Smooth muscle cell (in vitro differentiated cells): ENCODE measurements around the gene GALNT17. TPM values are rescaled to one million over a fixed set of nuclear protein-coding genes. Genes with fewer than 3 reads are reported as not detected.

Experiments
- DNase-seq: peaks from one replicate; lab custom pipeline; 2025; ENCODE audit not compliant: unreplicated experiment; lab: John Stamatoyannopoulos, UW
- H2AFZ ChIP-seq: fragments of 200-600 bp; sonication (generic); 2 replicates; pipeline ENCODE4 v1.6.0; 2016; ENCODE audit warnings: antibody characterized with exemption, low read depth, mild to moderate bottlenecking
- H3F3A ChIP-seq: fragments of 200-600 bp; sonication (generic); 2 replicates; pipeline ENCODE4 v1.6.0; 2017; ENCODE audit warnings: antibody characterized with exemption, low read depth
- H3K27ac ChIP-seq: fragments of 200-600 bp; sonication (generic); 2 replicates; pipeline ENCODE4 v1.5.1; 2016; ENCODE audit warnings: low read depth, mild to moderate bottlenecking
- H3K27me3 ChIP-seq: fragments of 200-600 bp; sonication (generic); 2 replicates; pipeline ENCODE4 v1.6.1; 2016; ENCODE audit warnings: low read depth, mild to moderate bottlenecking
- H3K36me3 ChIP-seq: fragments of 200-600 bp; sonication (generic); 2 replicates; pipeline ENCODE4 v1.5.1; 2016; ENCODE audit warnings: low read depth
- H3K4me1 ChIP-seq: fragments of 200-600 bp; sonication (generic); 2 replicates; pipeline ENCODE4 v1.5.1; 2016; ENCODE audit warnings: low read depth
- H3K4me2 ChIP-seq: fragments of 200-600 bp; sonication (generic); 2 replicates; pipeline ENCODE4 v1.6.0; 2016; ENCODE audit warnings: mild to moderate bottlenecking
- H3K4me3 ChIP-seq: fragments of 200-600 bp; sonication (generic); 2 replicates; pipeline ENCODE4 v1.5.1; 2016; ENCODE audit warnings: mild to moderate bottlenecking
- H3K79me2 ChIP-seq: fragments of 200-600 bp; sonication (generic); 2 replicates; pipeline ENCODE4 v1.6.0; 2016; ENCODE audit warnings: low read depth, mild to moderate bottlenecking
- H3K9ac ChIP-seq: fragments of 200-600 bp; sonication (generic); 2 replicates; pipeline ENCODE4 v1.6.0; 2016; ENCODE audit warnings: low read depth
- H3K9me3 ChIP-seq: fragments of 200-600 bp; sonication (generic); replicated peaks from 2 replicates; pipeline ENCODE4 v1.5.1; 2016; ENCODE audit warnings: low read depth
- H4K20me1 ChIP-seq: fragments of 200-600 bp; sonication (generic); 2 replicates; pipeline ENCODE4 v1.6.0; 2016; ENCODE audit warnings: low read depth
- CTCF ChIP-seq: fragments of 200-600 bp; sonication (generic); IDR thresholded peaks from 2 replicates; pipeline ENCODE4 v1.5.1; 2017; ENCODE audit warnings: borderline replicate concordance, mild to moderate bottlenecking, antibody characterized with exemption; ENCODE audit not compliant: insufficient read depth, poor library complexity, severe bottlenecking
- WGBS: methylation state at CpG from one replicate; pipeline ENCODE4 v1.1.7; 2016; ENCODE audit warnings: low lambda C conversion rate; 5-methylcytosine and 5-hydroxymethylcytosine counted together
- polyA plus RNA-seq: library from polyadenylated mRNA; unstranded; fragments of >200 nt; fragmentation: Nextera tagmentation; extraction: Ambion mirVana; gene quantifications from 2 replicates; pipeline ENCODE4 v1.2.1, GENCODE V29; 2016
- total RNA-seq: library from RNA; depleted of rRNA; stranded (reverse); fragments of >200 nt; gene quantifications from 2 replicates; pipeline ENCODE4 v1.2.3, GENCODE V29; 2014

The GALNT17 gene
- total and polyA plus RNA-seq, 2 experiments from 2014 or later: 0.38 to 0.45 TPM

- H3K36me3 ChIP-seq: no peaks in the 10 kb centered on the region
- no peaks in the 10 kb centered on the region for H4K20me1 ChIP-seq
- H3K4me1 ChIP-seq: peaks cover 16% of the 10 kb centered on the region
- DNase-seq: no peak
- H3K27ac ChIP-seq: no peak overlapping the region
- no peaks in the 10 kb centered on the region for H3K9me3 ChIP-seq
- TF ChIP-seq CTCF: no peak
- no peaks in the 10 kb centered on the region for H3K79me2 ChIP-seq
- H3F3A ChIP-seq: no peaks in the 10 kb centered on the region
- WGBS: 74% methylated on average over 9 of the region's 9 CpGs
- no peak overlapping the region for H3K9ac ChIP-seq
- no peak overlapping the region for H3K4me2 ChIP-seq
- H2AFZ ChIP-seq: no peak overlapping the region
- no peak overlapping the region for H3K4me3 ChIP-seq
- no peaks in the 10 kb centered on the region for H3K27me3 ChIP-seq
Observed at GRCh38 chr7:71345117-71345884, 213.4 kb downstream of the GALNT17 start.

DNA sequence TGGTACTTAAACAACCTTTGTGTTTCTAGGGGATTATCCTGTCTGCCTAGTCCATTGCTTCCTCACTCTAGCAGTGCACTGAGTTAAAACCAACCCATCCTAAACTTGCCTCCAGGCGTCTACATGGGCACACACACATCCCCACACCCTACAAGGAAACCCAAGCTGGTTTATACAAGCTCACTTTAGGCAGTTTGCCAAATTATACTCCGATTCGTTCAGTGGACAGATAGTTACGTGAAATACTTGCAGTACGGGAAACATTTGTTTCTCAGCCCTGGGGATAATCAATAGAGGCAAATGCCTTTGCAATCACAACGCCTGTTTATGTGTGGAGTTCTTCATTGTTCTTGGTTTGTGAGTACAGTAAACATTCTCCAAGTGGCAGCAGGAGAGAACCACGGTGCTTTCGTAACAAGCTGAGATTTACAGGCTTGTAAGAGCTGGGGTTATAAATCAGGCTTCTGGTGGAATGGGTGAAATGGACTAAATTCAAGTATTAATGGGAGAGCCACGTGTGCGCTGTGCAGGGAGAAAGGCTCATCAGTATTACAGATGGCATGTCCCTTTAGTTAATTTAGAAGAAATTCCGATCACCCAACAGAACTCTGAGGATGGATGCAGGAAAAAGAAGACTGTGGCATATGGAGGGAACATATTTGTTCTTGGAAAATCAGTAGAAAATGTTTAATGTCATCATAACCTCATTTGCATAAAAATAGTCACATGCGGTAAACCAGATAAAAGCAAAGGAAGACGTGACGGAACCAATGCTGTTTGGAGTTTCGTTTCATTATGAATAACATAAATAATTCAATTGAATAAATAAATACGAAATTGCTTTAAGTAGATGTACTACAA lies 217.1 kb downstream of the GALNT17 start:
- Histone ChIP-seq H3K4me2 (peak overlapping the region; percentile 77), H3K27ac (no peak overlapping the region), H3K9me3 (no peaks in the 10 kb centered on the region), H2AFZ (peak overlapping the region; percentile 21), H3K79me2 (no peaks in the 10 kb centered on the region), H3K4me3 (peak overlapping the region; percentile 11), H3K9ac (no peak overlapping the region), H3K4me1 (peaks cover 16% of the 10 kb centered on the region), H3K27me3 (no peaks in the 10 kb centered on the region), H3F3A (no peaks in the 10 kb centered on the region), H3K36me3 (no peaks in the 10 kb centered on the region), H4K20me1 (no peaks in the 10 kb centered on the region)
- DNase-seq: no peak
- 53% methylated on average over 16 of the region's 16 CpGs for WGBS
- no peak for TF ChIP-seq CTCF

- Histone ChIP-seq H3K27ac (no peak overlapping the region), H3K27me3 (no peaks in the 10 kb centered on the region), H3K79me2 (no peaks in the 10 kb centered on the region), H2AFZ (no peak overlapping the region), H3F3A (no peaks in the 10 kb centered on the region), H3K4me1 (peaks cover 16% of the 10 kb centered on the region), H4K20me1 (no peaks in the 10 kb centered on the region), H3K9ac (no peak overlapping the region), H3K4me2 (no peak overlapping the region), H3K36me3 (no peaks in the 10 kb centered on the region), H3K4me3 (no peak overlapping the region), H3K9me3 (no peaks in the 10 kb centered on the region)
- no peak for TF ChIP-seq CTCF
- no peak for DNase-seq
- WGBS: 71% methylated on average over 5 of the region's 5 CpGs
Observed at GRCh38 chr7:71349682-71350481, 217.9 kb downstream of the GALNT17 start.
